Thyroid gland (tissue), 4 donors: ENCODE results near the gene HIPK4. TPM values are rescaled to one million over a fixed set of nuclear protein-coding genes. Genes with fewer than 3 reads are reported as not detected.
A peak's percentile ranks its signal among the peaks of the same experiment; 100 is the strongest.

ENCODE experiments used
- DNase-seq, 2 donors: peaks; one replicate each; pipeline ENCODE4 v3.0.0-alpha.2; 2019
- H3K27ac ChIP-seq, 3 donors: fragments of 200-600 bp; sonication (generic); 1 replicate in 2 of 3; 2 replicates in 1 of 3; pipeline ENCODE4 v1.5.1; 2016 to 2019; ENCODE audit warnings: mild to moderate bottlenecking in 1 of 3, moderate library complexity in 1 of 3
- H3K27me3 ChIP-seq: fragments of 200-600 bp; sonication (generic); one replicate; pipeline ENCODE4 v1.5.1; 2019
- H3K36me3 ChIP-seq, 2 donors: fragments of 200-600 bp; sonication (generic); one replicate each; pipeline ENCODE4 v1.5.1; 2016 to 2019
- H3K4me1 ChIP-seq, 2 donors: fragments of 200-600 bp; sonication (generic); one replicate each; pipeline ENCODE4 v1.5.1; 2017 to 2019
- H3K4me3 ChIP-seq, 3 donors: fragments of 200-600 bp; sonication (generic); replicated peaks in 1 of 3; 1 replicate in 2 of 3; 2 replicates in 1 of 3; pipeline ENCODE4 v1.5.1; 2016; ENCODE audit warnings: mild to moderate bottlenecking in 1 of 3
- H3K9me3 ChIP-seq: fragments of 200-600 bp; sonication (generic); one replicate; pipeline ENCODE4 v1.5.1; 2017
- POLR2A ChIP-seq, 2 donors: fragments of 450-650 bp; IDR thresholded peaks; one replicate each; pipeline ENCODE4 v1.6.1; 2017; ENCODE audit warnings: antibody characterized with exemption in 2 of 2, mild to moderate bottlenecking in 2 of 2, moderate library complexity in 1 of 2
- WGBS, 2 donors: methylation state at CpG; one replicate each; pipeline ENCODE4 v1.1.5; 2017; 5-methylcytosine and 5-hydroxymethylcytosine counted together
- intact Hi-C: fragments of 100-400 bp; cut with DNase I; formaldehyde crosslinking; loops from one replicate; pipeline ENCODE4 v1.15.1; 2023
- total RNA-seq, 4 donors: library from RNA; depleted of rRNA; stranded (reverse); fragments of >200 nt; gene quantifications; one replicate each; pipeline ENCODE4 v1.2.3, GENCODE V29; 2016
- TF ChIP-seq, protein P1 (sequence below), 6 experiments: fragments of 200-600 bp in 3 of 6; fragments of 450-650 bp in 3 of 6; sonication (generic) in 3 of 6; IDR thresholded peaks; one replicate each; pipeline ENCODE4 v1.5.1; 2016 to 2019; ENCODE audit warnings: antibody characterized with exemption in 6 of 6, mild to moderate bottlenecking in 2 of 6, inconsistent platforms in 1 of 6, moderate library complexity in 1 of 6

HIPK4 gene
- total RNA-seq, 4 donors from 2014 or later, result 0.22 to 0.27 TPM; not detected in 2

DNA sequence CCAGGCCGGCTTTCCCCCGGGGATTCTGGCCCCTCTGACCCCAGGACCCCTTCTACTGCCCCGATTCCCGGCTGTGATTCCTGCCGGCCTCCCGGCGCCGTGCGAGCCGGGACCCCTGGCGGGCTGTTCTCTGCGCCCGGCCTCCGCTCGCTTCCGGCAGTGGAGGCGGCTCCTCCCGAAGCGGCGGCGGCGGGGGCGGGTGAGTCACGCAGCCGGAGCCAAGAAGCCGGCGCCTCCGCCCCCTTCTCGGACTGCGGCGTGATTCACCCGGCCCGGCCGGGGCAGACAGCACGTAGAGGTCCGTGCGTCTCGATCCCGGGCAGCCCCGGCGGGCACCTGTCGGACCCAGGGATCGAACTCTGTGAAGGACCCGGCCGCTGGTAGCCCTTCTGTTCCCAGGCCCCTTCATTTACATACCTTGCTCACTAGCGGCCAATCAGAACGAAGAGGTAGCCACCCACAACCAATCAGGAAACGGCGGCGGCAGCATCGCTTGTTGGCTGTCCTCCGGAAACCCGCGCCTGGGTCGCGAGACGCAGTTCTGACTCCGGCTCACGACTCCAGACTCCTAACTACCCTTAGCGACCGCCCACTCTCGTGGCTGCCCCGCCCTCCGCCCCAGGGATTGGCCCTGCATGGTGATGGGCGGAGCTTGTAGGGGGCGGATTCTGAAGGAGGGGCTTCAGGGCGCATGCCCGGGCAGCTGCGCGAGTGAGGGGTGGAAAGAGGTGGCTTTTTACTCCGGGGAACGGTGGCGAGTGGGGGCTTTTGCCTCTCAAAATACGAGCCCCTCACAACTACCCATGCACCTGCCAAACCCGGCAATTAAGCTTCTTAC, 35.7 kb upstream of the HIPK4 start, which contains the start of gene SERTAD1:
TSS of gene SERTAD1 (minus strand) at position 543 of the 838 bp plus-strand sequence. CDS start 2,446 bp downstream, outside the sequence.
- H3K4me1 ChIP-seq, result peaks cover 30% of the 10 kb centered on the region in 2 donors
- 0% methylated on average over 25 to 30 of the region's 75 CpGs for WGBS, 2 donors
- intact Hi-C loops, result no loop called here
- H3K4me3 ChIP-seq, result peak within 1 kb of the TSS; percentile 57 to 89 (median 71)
- H3K9me3 ChIP-seq, result no peaks in the 10 kb centered on the region
- peak; percentile 100 for DNase-seq
- H3K27me3 ChIP-seq, result no peaks in the 10 kb centered on the region
- H3K36me3 ChIP-seq, result peaks cover 9 to 10% of the 10 kb centered on the region in 2 donors
- TF ChIP-seq, protein P1, sequence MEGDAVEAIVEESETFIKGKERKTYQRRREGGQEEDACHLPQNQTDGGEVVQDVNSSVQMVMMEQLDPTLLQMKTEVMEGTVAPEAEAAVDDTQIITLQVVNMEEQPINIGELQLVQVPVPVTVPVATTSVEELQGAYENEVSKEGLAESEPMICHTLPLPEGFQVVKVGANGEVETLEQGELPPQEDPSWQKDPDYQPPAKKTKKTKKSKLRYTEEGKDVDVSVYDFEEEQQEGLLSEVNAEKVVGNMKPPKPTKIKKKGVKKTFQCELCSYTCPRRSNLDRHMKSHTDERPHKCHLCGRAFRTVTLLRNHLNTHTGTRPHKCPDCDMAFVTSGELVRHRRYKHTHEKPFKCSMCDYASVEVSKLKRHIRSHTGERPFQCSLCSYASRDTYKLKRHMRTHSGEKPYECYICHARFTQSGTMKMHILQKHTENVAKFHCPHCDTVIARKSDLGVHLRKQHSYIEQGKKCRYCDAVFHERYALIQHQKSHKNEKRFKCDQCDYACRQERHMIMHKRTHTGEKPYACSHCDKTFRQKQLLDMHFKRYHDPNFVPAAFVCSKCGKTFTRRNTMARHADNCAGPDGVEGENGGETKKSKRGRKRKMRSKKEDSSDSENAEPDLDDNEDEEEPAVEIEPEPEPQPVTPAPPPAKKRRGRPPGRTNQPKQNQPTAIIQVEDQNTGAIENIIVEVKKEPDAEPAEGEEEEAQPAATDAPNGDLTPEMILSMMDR (IDR thresholded peaks at IDR 0.05), result peak; percentile 44 to 92 (median 73)
- peak; percentile 99 to 100 for TF ChIP-seq POLR2A (IDR thresholded peaks at IDR 0.05)
- H3K27ac ChIP-seq, result peak within 1 kb of the TSS; percentile 99

DNA sequence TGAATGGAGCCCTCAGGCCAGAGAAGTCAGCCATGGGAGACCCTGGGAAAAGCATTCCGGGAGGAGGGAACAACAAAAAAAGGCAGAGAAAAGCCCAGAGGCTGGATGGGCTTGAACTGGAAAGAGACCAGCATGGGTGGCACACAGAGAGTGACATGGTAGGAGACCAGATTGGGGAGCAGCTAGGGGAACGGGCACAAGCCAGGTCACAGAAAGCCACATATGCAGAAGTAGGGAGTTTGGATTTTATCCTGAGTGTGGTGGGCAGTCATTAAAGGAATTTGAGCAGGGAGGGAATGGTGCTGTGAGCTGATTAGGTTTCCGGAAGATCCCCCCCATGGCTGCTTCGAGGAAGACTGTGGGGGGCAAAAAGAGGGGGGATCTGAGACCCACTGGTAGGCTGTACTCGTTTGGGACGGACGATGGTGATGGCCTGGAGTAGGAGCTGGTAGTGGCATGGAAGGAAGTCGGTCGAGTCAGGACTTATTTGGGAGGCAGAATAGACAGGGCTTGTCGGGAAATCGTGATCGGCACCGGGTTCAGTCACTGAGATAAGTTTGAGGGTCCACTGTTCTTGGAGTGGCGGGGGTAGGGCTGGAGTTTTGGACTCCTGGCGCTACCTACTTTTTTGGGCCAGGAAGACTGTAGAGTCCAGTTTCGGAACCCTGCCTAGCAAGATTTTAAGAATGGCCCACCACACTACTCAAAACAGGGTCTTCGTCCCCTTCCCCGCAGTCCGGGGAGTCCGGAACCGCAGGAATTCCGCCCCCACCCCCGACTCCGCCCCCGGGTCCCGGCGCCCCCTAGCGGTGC, 34.9 kb upstream of the HIPK4 start:
- intact Hi-C loops, result no loop called here
- WGBS, 2 donors, result 1 to 2% methylated on average over 16 to 23 of the region's 28 CpGs
- DNase-seq, result peak in 1 of 2 donors; percentile 32

GRCh38 chr19:40423938-40424337, 34.0 kb upstream of the HIPK4 start:
- Histone ChIP-seq H3K4me3 (no peak overlapping the region), H3K27ac (peak overlapping the region; percentile 99), H3K36me3 (peaks cover 9 to 10% of the 10 kb centered on the region in 2 donors), H3K27me3 (no peaks in the 10 kb centered on the region), H3K4me1 (peaks cover 30 to 36% of the 10 kb centered on the region in 2 donors), H3K9me3 (no peaks in the 10 kb centered on the region)
- no peak for DNase-seq
- WGBS, 2 donors, result 91 to 93% methylated on average over 6 of the region's 6 CpGs
- intact Hi-C loops, result no loop called here
- no peak for TF ChIP-seq POLR2A (IDR thresholded peaks at IDR 0.05)
- TF ChIP-seq, protein P1 (IDR thresholded peaks at IDR 0.05), result no peak

More for the DNA sequence above, 34.9 kb upstream of the HIPK4 start:
- H3K27ac ChIP-seq, result peak overlapping the region; percentile 99
- peaks cover 30 to 36% of the 10 kb centered on the region in 2 donors for H3K4me1 ChIP-seq
- peaks cover 9 to 10% of the 10 kb centered on the region in 2 donors for H3K36me3 ChIP-seq
- H3K4me3 ChIP-seq, result peak overlapping the region; percentile 57 to 89 (median 71)
- no peaks in the 10 kb centered on the region for H3K9me3 ChIP-seq
- TF ChIP-seq POLR2A (IDR thresholded peaks at IDR 0.05), result no peak
- TF ChIP-seq, protein P1 (IDR thresholded peaks at IDR 0.05), result no peak
- H3K27me3 ChIP-seq, result no peaks in the 10 kb centered on the region

DNA sequence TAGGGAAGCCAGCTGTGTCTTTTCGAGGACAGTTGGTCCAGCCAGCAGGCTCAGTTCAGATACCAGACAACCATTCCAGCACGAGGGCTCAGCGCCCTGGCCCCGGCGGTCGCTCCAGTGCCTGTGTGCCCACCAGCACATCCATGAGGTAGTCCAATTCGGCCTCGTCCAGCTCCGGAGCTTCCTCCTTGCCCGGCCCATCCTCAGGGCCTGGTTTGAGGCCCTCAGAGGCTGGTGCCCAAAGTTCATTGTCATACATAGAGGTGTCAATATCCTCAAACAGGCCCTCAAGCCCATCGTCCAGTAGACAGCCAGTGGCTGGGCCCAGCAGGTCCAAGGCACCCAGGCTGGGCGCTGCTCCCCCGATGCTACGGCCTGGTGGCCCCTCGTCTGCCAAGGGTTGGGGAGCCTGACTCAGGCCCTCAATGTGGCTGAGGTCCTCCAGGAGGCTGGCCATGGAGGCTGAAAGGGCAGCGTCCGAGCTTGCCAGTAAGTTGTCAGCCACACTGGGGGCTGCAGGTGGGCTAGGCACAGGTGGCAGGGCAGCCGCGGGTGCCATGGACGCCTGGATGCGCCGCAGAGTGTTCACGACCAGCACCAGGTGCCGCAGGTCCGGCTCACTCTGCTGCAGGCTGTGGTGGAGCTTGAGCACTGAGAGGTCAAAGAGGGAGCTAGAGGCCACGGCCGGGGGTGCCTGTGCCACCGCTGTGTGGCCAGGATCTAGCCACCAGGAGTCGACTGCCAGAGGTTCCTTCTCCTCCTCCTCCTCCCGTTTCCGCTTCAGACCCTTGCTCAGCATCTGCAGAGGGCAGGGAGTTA, 33.0 kb upstream of the HIPK4 start:
- peaks cover 9 to 10% of the 10 kb centered on the region in 2 donors for H3K36me3 ChIP-seq
- H3K4me1 ChIP-seq, result peaks cover 30 to 36% of the 10 kb centered on the region in 2 donors
- H3K9me3 ChIP-seq, result no peaks in the 10 kb centered on the region
- 82 to 90% methylated on average over 10 to 24 of the region's 31 CpGs for WGBS, 2 donors
- intact Hi-C loops, result no loop called here
- no peak for TF ChIP-seq POLR2A (IDR thresholded peaks at IDR 0.05)
- TF ChIP-seq, protein P1 (IDR thresholded peaks at IDR 0.05), result no peak
- DNase-seq, result no peak
- peak overlapping the region in 2 of 3 donors; percentile 99 for H3K27ac ChIP-seq
- no peaks in the 10 kb centered on the region for H3K27me3 ChIP-seq
- no peak overlapping the region for H3K4me3 ChIP-seq
